GM21529 (cell line): ENCODE results near the gene STK32C.
"Not testable (repeated sequence)": the region's sequence is repeated elsewhere in the genome, so short reads cannot be mapped to it uniquely, and the experiment has no call there.

ENCODE experiments used
- ATAC-seq: cut with Tn5 transposase; IDR thresholded peaks from one replicate; pipeline ENCODE4 v1.9.1; 2021; ENCODE audit not compliant: unreplicated experiment

The STK32C gene

DNA sequence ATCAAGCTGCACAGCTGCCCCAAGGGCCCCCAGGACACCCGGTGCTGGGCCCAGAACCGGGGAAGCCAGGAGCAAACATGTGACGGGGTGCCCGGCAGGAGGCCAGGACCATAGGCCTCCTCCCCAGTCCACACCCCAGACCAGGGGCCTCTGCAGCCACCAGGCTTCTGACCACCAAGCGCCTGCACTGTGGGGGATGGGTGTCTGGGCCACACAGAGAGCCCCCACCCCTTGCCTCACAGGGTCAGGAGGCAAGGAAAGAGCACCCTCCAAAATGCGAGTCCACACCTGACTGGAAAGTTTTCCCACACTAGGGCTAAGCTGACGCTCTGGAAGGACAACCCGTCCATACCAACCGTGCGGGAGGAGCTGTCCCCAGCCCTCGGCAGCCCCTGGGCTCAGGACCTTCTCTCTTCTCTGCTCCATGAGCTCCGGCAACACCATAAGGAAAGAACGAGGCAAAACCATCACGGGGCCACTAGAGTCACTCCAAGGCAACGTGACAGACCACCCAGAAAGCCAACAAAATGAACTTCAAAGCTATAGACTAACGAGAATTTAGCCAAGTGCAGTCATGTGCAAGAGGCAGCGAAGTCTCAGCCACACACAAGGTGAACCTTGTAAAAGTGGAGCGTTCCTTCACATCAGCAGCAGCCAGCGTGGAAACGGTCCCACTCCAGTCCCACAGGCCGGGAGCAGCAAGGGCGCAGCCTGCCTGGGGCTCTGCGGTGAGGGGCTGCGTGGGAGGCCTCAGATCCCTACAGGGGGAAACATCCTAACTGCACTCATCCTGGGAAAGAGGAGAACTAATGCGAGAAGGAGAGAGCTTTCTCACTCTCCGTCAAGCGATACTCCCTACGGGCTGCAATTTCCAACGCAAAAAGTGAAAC, 5.1 kb downstream of the STK32C start:
- ATAC-seq = no peak

DNA sequence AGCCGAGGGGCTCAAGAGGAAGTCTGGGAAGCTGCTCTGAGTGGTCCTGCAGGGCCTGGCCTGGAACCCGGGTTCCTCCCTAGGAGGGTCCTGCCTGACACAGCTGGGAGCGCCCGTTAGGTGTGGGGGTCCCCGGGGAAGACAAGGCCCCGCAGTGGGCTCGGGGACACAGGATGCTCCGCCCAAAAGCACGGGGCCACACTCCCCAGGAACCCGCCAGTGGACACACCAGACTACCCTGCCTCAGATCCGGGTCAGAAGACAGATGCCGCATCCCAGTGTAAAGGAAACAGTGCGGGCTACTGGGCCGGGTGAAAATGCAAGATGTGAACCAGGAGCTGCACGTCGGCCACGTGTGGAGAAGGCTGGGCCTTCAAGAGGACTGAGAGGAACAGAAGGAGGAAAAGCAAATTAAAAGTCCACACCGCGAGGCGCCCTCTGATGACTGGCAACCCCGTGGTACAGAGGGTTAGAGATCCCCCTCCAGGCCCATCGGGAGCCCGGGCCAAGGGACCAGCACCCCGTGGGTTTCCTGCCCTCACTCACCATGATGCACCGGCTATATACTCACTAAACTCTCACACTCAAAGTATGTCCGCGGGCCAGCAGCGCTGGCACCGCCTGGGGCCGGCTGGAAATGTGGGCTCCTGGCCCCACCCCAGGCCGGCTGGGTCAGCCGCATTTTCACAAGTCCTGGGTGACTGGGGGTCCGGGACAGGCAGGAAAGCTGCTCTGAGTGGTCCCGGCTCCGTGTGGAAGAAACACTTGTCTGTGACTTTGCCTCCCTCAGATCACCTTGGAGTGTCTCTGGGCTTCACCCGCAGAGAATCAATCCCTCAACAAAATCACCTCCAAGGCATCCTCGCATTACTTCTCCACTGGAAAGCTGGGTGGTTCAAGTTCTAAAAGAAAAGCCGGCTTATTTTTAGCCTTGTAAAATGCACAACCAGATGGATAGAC, 6.1 kb downstream of the STK32C start:
- no peak for ATAC-seq

DNA sequence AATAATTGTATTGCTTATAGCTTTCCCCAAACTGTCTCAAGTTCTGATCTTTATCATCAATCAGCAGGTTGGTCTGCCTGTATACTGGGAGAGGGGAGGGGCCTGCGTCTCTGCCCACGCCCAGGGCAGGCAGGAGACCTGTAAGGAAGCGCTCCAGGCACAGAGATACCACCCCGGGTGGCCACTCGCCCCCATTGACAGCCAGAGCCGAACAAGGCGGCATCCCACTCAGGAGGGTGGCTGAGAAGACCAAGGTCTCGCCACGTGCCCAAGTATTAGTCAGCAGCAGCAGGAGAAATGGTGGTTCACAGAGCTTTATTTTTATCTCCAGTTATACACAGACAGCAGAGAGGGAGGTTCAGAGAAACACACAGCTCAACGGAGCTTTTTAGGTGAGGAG, 7.2 kb downstream of the STK32C start:
- no peak for ATAC-seq

DNA sequence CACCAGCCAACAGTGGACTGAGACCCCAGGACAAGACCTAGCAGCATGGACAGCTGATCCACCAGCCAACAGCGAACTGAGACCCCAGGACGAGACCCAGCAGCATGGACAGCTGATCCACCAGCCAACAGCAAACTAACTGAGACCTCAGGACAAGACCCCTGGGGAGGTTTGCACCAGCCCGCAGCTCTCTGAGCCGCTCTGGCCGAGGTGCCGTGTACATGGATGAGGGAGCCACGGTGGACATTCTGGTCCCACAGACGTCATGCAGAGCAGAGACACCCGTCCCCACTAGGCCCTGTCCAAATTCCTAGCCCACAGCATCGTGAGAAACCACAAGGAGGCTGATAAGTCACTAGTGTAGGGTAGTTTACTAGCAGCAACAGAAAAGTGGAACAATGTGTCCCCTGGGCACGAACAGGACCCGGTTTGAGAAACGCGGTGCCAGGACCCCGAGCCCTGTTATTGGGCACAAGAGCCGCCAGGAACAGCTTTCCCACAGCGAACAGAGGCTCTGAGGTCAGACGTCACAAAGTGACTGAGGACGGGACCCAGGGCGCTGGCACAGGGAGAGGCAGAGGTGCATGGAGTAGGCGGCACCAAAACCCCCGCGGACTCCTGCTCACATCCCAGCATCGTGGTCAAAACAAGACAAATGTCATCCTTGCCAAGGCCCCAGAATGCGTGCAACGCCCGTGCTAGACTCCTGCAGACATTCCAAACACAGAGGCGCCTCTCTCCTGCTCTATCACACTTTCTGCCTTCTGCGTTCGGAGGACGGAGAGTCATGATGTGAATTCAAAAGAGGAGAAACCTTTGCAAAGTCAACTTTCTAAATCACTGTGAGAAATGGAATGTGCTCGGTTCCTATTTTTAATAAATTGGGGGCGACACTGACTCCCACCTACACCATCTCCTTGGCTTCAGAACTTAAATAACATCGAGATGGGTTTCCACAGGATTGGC, 8.1 kb downstream of the STK32C start:
- no peak for ATAC-seq

DNA sequence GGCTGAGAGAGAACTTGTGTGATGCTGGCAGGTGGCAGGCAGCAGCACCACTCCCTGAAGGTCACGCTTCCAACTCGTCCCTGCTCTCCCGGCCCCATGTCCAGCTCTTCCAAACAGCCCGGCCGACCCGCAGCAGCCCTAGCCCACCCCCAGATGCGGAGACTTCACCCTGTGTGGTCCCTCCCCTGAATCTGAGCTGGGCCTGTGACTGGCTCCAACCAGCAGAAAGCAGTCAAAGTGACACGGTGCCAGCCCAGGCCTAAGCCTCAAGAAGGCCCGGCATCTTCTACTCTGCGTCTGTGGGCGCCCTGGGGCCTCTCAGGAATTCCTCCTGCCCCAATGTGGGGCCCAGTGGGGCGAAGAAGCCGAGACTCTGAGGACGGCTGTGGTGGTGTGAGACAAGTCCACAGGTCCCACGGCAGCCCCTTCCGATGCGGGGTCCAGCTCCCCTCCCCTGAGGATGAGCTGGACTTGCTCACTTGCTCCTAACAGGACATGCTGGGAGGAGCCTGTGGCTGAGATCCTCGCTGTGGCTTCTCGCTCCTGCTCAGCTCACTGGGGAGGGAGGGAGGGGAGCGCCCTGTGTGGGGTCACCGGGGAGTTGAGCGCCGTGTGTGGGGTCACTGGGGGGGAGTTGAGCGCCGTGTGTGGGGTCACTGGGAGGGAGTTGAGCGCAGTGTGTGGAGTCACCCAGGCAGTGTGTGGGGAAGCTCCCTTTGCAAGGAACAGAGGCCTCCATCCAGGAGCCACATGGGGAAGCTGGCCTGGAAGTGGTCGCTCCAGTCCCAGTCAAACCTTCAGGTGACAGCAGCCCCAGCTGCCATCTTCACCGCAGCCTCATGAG, 9.5 kb downstream of the STK32C start:
- ATAC-seq = no peak

DNA sequence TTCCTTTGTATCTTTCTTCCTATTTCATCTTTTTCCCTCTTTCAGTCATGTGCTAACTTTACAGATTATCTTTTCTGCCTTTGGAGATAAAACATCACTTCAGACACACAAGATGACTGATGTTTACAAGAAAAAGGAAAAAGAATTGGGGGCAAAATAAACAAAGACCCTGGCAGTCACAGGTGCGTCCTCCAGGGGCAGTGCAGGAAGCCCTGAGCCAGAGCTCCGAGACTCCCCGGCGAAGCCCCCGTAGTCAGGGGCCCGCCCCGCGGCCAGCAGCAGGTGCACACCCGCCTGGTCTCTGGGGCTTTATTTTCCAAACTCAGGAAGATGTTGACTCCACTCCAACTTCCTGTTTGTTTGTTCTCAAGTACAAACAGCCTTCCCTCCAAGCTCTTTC, 10.2 kb downstream of the STK32C start:
- ATAC-seq = no peak

DNA sequence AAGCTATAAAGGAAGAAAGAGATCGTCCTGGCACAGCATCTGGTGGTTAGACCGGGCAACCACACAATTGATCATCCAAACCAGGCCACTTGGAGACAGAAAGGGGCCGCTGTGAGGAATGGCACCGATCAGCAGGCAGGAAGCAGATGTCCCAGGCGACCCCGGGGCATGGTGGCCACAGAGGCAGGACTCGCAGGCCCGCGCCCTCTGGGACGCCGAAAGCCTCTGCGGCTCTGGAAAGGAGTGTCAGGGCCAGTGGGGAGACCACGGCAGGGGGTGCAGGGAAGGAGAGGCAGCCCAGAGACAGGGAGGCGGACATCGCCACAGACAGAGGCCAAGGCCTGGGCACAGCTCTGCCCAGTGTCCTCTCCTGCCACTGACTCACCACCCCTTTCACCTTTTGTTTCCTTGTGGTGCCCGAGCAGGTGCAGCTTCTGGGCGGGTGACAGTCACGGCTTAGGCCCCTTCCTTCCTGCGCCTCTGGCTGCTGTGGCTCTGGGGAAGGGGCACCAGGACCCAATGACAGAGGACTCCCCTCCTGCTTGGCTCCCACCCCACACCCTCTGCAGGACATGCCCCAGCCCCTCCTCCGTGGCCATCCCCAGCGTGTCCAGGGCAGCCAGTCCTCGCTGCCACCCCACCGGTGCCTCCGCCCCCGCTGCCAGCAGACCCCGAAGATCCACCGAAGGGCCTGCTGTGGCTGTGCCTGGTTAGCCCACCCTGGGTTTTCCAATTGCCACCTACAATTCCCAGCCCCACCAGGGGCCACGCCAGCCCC, 10.9 kb downstream of the STK32C start:
- no peak for ATAC-seq

DNA sequence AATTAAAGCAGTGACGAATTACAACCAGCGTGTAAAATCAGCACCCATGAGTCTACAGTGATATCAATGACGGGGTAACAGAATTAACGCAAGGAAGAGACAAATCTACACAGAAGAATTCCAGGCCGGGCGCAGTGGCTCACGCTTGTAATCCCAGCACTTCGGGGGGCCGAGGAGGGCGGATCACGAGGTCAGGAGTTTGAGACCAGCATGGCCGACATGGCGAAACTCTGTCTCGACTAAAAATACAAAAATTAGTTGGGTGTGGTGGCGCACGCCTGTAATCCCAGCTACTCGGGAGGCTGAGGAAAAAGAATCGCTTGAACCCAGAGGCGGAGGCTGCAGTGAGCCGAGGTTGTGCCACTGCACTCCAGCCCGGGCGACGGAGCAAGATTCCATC, 12.3 kb downstream of the STK32C start:
- not testable (repeated sequence) for ATAC-seq

DNA sequence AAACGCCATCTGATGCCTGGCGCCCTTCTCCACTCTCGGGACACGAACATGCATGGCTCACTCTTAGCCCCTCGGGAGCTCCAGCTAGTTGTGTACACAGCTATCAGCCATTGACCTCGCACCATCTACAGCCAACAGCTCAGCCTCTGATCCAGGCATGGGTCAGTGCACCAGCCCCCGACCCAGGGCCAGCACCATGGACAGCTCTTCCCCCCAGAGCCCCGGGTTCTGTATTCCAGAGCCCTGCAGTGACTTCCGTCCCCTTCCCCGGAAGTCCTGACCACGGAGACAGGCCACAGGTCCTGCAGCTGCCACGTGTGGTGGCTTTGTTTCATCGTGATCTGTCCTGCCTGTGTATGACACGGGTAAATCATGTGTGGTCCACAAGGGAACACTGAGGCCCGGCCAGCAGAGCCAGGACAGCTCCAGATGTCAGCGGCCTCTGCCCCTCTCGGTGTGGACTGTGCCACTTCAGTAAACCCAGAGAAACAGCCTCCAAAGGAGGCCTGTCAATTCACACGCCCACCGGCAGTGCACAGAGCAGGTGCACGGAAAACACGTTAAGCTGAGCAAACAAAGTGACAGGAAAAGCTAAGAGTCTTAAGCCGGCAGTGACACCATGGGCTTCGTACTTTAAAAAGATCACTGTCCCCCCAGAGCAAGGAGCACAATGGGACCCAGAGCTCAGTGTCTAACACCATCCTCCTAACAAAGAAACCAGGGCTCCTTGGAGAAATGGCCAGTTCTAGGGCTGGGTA, 13.0 kb downstream of the STK32C start:
- ATAC-seq = no peak

DNA sequence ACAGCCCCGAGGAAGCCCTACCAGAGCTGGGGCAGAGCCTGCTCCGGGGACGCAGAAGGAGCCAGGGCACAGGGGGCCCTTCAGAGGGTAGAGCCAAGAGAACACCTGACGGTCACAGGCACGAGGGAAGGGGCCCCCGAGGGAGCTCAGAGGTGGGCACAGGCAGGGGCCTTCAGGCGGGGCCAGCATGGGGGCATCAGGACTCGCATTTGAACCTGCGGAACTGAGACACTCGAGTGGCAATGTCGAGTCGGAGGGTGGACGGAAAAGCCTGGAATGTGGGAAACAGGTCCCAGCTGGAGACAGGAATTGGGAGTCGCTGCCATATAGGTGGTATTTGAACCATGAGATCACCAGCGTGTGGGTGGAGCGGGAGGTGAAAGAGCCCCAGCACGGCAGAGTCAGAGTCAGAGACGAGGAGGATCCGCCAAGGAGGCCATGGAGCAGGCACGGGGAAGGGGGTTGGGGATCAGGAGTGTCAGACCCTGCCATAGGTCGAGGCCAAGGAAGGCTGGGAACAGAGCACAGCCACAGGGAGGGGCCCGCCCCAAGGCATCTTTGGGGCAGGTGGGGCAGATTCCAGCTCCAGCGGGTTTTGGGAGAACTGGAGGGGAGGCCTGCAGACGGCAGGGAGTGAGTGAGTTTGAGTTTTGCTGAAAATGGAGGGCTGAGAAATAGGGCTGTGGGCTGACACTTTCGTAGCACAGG, 13.8 kb downstream of the STK32C start:
- ATAC-seq = no peak

DNA sequence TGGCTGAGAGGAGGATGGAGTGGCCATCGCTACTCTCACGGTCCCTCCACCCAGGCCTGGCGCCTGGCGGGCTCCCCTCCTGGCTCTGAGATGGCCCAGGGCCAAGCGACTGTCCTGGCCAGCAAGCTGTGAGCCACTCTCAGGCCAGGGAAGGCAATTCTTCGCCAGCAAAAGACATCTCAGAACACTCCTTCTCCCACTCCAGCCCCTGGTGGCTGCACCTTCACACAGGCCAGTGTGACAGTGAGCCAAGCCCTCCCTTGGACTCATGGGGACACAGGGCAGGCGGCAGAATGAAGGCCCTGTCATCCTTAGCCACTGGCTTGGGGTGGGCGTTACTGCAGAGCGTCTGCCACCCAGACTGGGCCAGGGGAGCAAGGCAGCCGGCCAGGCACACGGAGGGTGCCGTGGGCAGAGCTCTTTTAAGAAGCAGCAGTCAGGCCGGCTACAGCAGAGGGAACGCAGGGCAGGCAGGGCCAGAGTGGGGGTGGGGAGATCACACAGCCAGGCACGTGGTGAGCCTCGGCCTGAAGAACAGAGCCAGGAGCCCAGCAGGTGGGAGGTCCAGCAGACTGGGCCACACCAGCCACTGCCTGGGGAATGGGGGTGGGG, 14.4 kb downstream of the STK32C start:
- ATAC-seq = no peak

DNA sequence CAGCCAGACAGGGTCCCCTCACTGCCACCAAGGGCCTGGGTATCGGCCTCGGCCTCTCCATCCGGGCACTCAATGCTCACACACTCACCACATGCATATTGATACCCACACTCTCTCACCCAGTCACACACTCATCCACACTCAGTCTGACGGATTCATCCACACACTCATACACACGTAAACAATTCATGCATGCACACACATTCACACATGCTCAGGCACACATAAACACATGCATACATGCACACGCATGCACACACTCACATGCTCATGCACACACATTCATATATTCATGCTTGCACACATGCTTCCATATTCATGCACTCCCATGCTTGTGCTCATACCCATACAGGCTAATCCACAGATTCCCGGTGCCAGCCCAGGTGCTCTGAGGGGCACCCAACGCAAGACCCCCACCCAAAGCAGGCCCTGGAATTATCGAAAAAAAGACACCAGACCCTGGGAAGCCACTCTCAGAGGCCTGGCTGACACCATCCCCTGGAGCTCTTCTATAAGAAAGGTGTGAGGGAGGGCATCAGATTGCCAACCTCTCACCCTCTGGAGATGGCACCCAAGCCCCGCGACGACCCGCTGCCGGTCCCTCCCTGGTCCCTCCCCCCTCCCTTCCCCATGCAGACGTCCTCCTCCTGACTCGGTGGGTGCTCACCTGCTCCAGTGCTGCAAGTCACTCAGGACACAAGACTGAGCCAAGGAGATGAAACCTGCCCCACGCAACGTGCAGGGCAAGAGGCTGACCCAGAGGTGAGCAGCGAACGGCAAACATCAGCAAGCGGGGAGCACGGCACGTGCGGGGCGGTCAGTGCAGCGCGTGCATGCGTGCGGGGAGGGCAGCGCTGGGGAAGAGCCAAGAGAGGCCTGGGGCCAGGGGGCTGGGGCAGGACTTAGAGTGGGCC, 15.2 kb downstream of the STK32C start:
- no peak for ATAC-seq

DNA sequence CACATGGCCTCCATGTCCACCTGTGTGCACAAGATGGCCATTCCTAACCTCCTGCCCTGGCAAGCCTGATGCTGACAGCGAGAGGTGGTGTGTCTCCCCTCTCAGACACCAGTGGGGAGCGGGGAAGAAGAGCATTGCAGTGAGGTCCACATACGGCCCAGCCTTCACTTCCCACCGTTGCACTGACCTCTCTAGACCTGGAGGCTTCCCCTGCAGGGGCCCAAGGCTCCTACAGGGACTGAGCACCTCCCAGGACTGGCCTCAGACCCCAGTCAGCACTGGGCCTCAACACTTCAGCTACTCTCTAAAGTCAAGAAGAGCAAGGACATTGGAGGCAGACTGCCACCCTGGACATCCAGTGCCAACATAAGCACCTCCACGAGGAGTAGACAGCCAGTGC, 15.9 kb downstream of the STK32C start:
- ATAC-seq = no peak

DNA sequence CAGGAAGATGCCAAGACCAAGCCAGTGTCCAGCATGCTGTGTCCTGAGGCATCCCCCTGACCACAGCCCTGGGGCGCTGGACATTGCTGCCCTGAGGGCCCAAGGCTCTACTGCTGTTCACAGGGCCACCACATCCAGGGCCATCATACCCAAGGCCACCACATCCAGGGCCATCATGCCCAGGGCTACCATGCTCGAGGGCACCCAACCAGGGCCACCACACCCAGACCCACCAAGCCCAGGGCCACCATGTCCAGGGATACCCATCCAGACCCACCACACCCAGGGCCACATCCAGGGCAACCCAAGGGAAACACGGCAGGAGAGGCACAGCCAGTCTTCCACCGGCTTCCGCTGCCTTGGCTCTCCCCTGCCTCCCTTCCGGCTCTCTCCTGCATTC, 17.1 kb downstream of the STK32C start:
- ATAC-seq = no peak

DNA sequence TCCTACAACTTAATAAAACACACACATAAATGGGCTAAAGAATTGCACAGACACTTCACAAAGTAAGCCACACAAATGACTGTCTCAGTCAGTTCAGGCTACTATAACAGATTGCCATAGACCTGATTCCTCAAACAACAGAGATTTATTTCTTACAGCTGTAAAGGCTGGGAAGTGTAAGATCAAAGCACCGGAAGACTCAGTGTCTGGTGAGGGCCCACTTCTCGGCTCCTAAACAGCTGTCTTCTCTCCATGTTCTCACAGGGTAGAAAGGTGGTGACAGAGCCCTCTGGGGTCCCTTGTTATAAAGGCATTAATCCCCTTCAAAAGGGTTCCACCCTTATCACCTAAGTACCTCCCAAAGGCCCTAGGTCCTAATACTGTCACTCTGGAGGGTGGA, 18.3 kb downstream of the STK32C start:
- ATAC-seq = no peak
